CD4-positive, alpha-beta T cell treated with Interleukin-2 at 100 ng/mL for 4 hours (primary cell): ENCODE data around the gene PNO1.

Source experiments
- DNase-seq: peaks from one replicate; pipeline ENCODE4 v3.0.0-alpha.2; 2020; ENCODE audit warnings: low spot score

The PNO1 gene

GRCh38 chr2:68195096-68195495 lies 37.4 kb downstream of the PNO1 start:
- no peak for DNase-seq

- peak; percentile 55 for DNase-seq
Measured at GRCh38 chr2:68196120-68196716, 38.5 kb downstream of the PNO1 start.

GRCh38 chr2:68200157-68200787 lies 42.6 kb downstream of the PNO1 start:
- DNase-seq = no peak

DNA sequence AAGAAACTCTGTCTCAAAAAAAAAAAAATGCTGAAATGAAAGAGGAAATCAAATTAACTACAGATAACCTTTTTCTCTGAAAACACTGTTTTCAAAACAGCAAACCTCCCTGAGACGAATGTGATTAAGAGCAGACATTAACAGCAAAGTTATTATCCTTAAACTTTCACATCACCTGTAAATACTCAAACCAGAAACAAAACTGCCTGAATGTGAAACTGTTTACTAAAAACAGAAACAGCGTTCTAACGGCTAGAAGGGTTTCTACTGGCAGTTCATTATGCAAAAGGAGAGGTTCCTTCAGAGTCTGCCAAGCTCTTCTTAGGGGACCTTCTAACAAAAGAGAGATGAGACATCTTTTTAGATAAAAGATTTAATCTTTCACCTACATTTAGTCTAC lies 45.9 kb downstream of the PNO1 start:
- peak; percentile 32 for DNase-seq

DNA sequence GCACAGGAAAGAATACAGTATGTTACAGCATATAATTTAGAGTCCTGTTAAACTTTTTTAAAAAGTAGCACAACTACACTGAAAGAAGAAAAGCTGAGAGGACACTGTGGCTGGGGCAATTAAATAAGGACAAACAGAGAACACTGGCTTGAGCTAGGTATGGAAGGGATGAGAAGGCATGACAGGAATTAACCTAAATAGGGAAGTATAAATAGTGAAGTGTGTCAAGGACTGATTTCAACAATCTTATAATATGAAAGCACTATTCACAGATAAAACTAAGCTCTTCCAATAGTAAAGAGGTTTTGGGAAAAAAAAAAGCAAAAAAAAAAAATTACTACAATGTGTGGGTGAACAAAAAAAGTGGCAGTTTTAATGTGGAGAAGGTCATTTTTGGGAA lies 49.1 kb downstream of the PNO1 start:
- no peak for DNase-seq

DNA sequence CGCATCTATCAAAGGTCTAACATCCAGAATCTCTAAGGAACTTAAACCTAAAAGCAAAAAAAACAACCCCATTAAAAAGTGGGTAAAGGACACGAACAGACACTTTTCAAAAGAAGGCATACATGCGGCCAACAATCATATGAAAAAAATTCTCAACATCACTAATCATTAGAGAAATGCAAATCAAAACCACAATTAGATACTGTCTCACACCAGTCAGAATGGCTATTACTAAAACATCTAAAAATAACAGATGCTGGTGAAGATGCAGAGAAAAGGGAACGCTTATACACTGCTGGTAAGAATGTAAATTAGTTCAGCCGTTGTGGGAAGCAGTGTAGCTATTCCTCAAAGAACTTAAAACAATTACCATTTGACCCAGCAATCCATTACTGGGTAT lies 56.7 kb downstream of the PNO1 start:
- DNase-seq = no peak

GRCh38 chr2:68216454-68217310 lies 59.0 kb downstream of the PNO1 start:
- no peak for DNase-seq

DNA sequence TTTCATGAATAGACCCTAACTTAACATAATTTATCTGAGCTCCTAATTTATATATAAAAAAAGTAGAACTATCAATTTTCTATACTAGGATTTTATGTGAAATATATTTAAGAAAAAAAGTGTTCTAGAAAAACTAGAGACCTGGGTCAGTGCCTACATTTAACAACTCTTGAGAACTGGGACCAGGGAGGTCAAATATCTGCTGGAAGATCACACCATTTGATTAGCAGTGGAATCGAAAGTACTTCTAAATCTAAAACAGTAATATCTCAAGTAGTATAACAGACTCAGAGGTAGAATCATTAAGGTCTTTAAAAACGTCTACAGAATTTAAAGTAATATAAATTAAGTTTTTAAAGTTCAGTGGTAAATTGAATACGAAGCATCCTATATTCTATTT lies 60.0 kb downstream of the PNO1 start:
- no peak for DNase-seq

GRCh38 chr2:68218343-68218901 lies 60.7 kb downstream of the PNO1 start:
- DNase-seq = no peak

DNA sequence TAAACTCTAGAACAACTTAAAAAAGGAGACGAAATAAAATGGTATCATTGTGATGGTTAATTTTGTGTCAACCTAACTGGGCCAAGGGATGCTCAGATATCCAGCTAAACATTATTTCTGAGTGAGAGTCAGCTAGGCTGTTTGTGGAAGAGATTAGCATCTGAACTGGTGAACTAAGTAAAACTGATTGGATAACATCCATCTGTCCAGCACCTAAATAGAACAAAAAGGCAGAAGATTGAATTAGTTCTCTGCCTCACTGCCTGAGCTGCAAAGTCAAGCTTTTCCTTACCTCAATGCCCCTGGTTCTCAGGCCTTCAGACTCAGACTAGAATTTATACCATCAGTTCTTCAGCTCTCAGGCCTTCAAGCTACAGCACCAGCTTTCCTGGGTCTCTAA lies 64.6 kb downstream of the PNO1 start:
- no peak for DNase-seq

- DNase-seq = no peak
Measured at GRCh38 chr2:68223419-68223818, 65.7 kb downstream of the PNO1 start.

- DNase-seq = peak; percentile 49
Measured at GRCh38 chr2:68225119-68225632, 67.5 kb downstream of the PNO1 start.
